H7 (cell line): ENCODE measurements around the gene PRDM7. TPM values are rescaled to one million over a fixed set of nuclear protein-coding genes. Genes with fewer than 3 reads are reported as not detected.

ENCODE experiments used
- total RNA-seq: library from RNA; depleted of rRNA; stranded (reverse); fragments of >200 nt; shearing (Covaris generic); gene quantifications from 2 replicates; pipeline ENCODE4 v1.2.3, GENCODE V29; 2014; rRNA removed

PRDM7 gene
- total RNA-seq, 1 experiment from 2014 or later = not detected

Other genes starting within 250 kb of the PRDM7 start
- 8.2 and 9.6 TPM in 2 replicates for gene SPIRE2, start 248.9 kb downstream of the PRDM7 start, total RNA-seq
- gene TCF25, start 203.7 kb downstream of the PRDM7 start, total RNA-seq = 70.5 and 71.8 TPM in 2 replicates
- gene MC1R, start 158.5 kb downstream of the PRDM7 start, total RNA-seq = 5.6 and 6.5 TPM in 2 replicates
- gene TUBB3, start 154.0 kb downstream of the PRDM7 start, total RNA-seq = 390 and 607 TPM in 2 replicates
- gene DEF8, start 128.6 kb downstream of the PRDM7 start, total RNA-seq = 65.0 and 67.2 TPM in 2 replicates
- gene DBNDD1, start 57.9 kb downstream of the PRDM7 start, total RNA-seq = 59.7 and 71.4 TPM in 2 replicates